Breast epithelium (tissue), 3 donors: ENCODE results near the gene STRA8.

ENCODE experiments used
- POLR2A ChIP-seq: fragments of 450-650 bp; IDR thresholded peaks from one replicate; pipeline ENCODE4 v1.6.1; 2016; ENCODE audit warnings: antibody characterized with exemption, mild to moderate bottlenecking, moderate library complexity
- TF ChIP-seq, protein P1 (sequence below), 3 donors: fragments of 450-650 bp; IDR thresholded peaks; one replicate each; pipeline ENCODE4 v1.5.1; 2016 to 2017; ENCODE audit warnings: antibody characterized with exemption in 3 of 3, mild to moderate bottlenecking in 3 of 3, moderate library complexity in 3 of 3

DNA sequence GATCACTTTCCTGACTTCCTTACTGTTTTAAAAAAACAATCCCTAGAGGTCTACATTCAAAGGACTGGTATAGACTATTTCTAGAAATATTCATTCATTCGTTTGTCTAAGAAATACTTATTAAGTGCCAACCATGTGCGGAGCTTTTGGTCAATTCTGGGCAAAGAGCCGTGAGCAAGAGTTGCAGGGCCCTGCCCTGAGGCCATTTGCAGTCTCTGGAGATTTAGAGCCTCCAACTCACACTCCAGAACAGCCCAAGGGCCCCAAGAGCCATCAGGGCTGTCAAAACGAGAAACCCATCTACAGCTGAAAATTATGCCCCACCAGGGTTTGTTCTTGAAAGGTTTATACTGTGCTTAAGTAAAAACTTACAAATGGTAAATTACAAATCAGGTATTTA, 38.5 kb upstream of the STRA8 start:
- TF ChIP-seq, protein P1, sequence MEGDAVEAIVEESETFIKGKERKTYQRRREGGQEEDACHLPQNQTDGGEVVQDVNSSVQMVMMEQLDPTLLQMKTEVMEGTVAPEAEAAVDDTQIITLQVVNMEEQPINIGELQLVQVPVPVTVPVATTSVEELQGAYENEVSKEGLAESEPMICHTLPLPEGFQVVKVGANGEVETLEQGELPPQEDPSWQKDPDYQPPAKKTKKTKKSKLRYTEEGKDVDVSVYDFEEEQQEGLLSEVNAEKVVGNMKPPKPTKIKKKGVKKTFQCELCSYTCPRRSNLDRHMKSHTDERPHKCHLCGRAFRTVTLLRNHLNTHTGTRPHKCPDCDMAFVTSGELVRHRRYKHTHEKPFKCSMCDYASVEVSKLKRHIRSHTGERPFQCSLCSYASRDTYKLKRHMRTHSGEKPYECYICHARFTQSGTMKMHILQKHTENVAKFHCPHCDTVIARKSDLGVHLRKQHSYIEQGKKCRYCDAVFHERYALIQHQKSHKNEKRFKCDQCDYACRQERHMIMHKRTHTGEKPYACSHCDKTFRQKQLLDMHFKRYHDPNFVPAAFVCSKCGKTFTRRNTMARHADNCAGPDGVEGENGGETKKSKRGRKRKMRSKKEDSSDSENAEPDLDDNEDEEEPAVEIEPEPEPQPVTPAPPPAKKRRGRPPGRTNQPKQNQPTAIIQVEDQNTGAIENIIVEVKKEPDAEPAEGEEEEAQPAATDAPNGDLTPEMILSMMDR (IDR thresholded peaks at IDR 0.05): no peak
- no peak for TF ChIP-seq POLR2A
